Muscle layer of colon (tissue), 2 donors: Measurements from ENCODE around the gene GOLGA1.
A peak's percentile ranks its signal among the peaks of the same experiment; 100 is the strongest.

Experiments used
- H3K27ac ChIP-seq: one replicate; pipeline ENCODE4 v1.7.0; 2013; ENCODE audit warnings: low read depth, mild to moderate bottlenecking, low read length, moderate library complexity
- H3K27me3 ChIP-seq, 2 donors: one replicate each; pipeline ENCODE4 v1.7.0; 2013; ENCODE audit warnings: low read length in 2 of 2, mild to moderate bottlenecking in 2 of 2; ENCODE audit not compliant: insufficient read depth in 2 of 2, control insufficient read depth in 1 of 2
- H3K36me3 ChIP-seq: one replicate; pipeline ENCODE4 v1.7.0; 2013; ENCODE audit warnings: mild to moderate bottlenecking, low read length; ENCODE audit not compliant: insufficient read depth
- H3K4me1 ChIP-seq: one replicate; pipeline ENCODE4 v1.7.0; 2013; ENCODE audit warnings: mild to moderate bottlenecking, low read length; ENCODE audit not compliant: insufficient read depth
- H3K4me3 ChIP-seq, 2 donors: one replicate each; pipeline ENCODE4 v1.7.0; 2013; ENCODE audit warnings: low read length in 2 of 2, low read depth in 1 of 2, mild to moderate bottlenecking in 1 of 2, moderate library complexity in 1 of 2
- H3K9ac ChIP-seq: one replicate; pipeline ENCODE4 v1.7.0; 2013; ENCODE audit warnings: low read length
- H3K9me3 ChIP-seq: one replicate; pipeline ENCODE4 v1.7.0; 2013; ENCODE audit warnings: mild to moderate bottlenecking, low read length
- donor health status: abdominal sarcoma.
- donor health status: Adenocarcinoma of cecum.

GOLGA1 gene

GRCh38 chr9:124879226-124879625 is 61.7 kb downstream of the GOLGA1 start:
- Histone ChIP-seq H3K9ac (no peak overlapping the region), H3K4me3 (no peak overlapping the region), H3K27ac (no peak overlapping the region), H3K9me3 (no peaks in the 10 kb centered on the region), H3K36me3 (peaks cover 72% of the 10 kb centered on the region), H3K27me3 (no peaks in the 10 kb centered on the region), H3K4me1 (peaks cover 19% of the 10 kb centered on the region)

GRCh38 chr9:124878518-124878917 is 62.4 kb downstream of the GOLGA1 start:
- H3K36me3 ChIP-seq = peaks cover 79% of the 10 kb centered on the region

DNA sequence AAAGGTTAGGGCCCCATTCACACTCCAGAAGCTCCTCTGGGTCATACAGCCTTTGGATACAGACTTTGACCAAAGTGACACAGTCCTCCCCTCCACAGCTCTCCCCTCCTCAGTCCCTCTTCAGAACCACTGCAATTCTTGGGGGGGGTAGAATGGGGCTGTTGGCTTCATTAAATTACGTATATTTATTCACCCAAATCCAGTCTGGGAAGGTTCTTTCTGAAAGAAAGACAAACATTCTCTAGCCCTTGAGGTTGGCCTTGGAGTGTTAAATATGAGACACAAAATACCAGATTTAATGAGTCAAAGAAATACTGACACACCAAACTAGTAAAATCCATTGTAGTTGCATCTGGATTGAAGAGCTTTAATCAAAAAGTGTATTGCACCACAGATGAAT is 62.9 kb downstream of the GOLGA1 start:
- Histone ChIP-seq H3K9ac (no peak overlapping the region), H3K4me3 (no peak overlapping the region), H3K4me1 (peaks cover 29% of the 10 kb centered on the region), H3K27me3 (no peaks in the 10 kb centered on the region), H3K9me3 (no peaks in the 10 kb centered on the region), H3K27ac (no peak overlapping the region), H3K36me3 (peaks cover 82% of the 10 kb centered on the region)

More at GRCh38 chr9:124878518-124878917, 62.4 kb downstream of the GOLGA1 start:
- Histone ChIP-seq H3K9ac (no peak overlapping the region), H3K27me3 (no peaks in the 10 kb centered on the region), H3K9me3 (no peaks in the 10 kb centered on the region), H3K4me1 (peaks cover 24% of the 10 kb centered on the region), H3K4me3 (no peak overlapping the region), H3K27ac (peak overlapping the region; percentile 24)

DNA sequence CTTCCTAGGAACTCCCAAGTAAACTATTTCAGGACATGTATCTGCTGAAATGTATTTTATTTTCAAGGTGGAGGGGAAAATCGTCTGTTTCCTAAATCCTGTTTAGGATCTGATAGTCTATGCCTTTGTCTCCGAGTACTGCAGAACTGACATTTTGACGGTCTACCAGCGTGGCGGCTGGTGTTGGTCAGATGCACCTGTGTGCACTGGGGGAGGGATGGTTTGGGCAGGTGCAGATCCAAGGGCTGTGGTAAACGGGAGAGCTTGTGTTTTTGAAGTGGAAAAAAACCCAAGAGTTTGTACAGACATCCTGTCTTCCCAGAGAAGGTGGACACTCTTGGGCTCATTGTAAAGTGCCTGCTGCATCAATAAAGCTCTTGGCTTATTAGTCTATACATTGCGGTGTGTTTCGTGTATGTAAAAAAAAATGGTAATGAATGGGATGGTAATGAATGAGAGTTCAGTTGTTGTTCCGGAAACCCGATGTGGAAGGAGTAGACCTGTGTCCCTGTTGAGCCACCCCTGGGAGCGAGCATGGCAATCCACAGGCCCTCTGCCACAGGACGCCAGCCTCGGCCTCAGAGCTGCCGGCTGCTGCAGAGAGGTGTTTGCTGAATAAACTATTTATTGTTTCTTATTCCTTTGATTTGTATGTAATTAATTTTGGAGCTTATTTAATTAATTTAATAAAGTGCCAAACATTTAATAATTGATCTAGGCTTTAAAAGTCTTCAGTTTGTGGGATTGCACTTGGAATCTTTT is 63.7 kb downstream of the GOLGA1 start:
- Histone ChIP-seq H3K9me3 (no peaks in the 10 kb centered on the region), H3K27ac (no peak overlapping the region), H3K36me3 (peaks cover 77% of the 10 kb centered on the region), H3K27me3 (no peaks in the 10 kb centered on the region), H3K4me1 (peaks cover 37% of the 10 kb centered on the region), H3K4me3 (no peak overlapping the region), H3K9ac (no peak overlapping the region)

DNA sequence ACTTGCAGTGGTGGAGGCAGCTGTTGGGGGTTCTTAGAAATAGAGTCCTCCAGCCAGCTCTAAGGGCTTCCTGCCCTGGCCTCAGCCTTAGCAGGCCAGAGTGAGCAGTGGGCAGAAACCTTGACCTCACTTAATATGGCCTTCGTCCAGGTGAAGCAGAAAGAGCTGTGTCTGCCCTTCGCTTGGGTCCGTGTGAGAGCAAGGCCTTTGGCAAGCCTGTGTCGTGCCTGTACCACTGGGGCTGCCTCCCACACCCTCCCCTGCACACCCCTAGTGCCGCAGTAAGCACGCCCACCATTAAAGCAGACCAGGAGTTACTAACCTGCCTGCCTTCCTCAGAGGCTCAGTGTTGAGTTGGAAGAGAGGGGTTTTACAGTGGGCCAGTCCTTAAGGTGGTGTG is 65.4 kb downstream of the GOLGA1 start:
- Histone ChIP-seq H3K4me1 (peaks cover 54% of the 10 kb centered on the region), H3K9me3 (no peaks in the 10 kb centered on the region), H3K27me3 (no peaks in the 10 kb centered on the region), H3K9ac (no peak overlapping the region), H3K27ac (no peak overlapping the region), H3K4me3 (no peak overlapping the region), H3K36me3 (peaks cover 60% of the 10 kb centered on the region)

GRCh38 chr9:124873664-124874063 is 67.2 kb downstream of the GOLGA1 start:
- Histone ChIP-seq H3K4me3 (no peak overlapping the region), H3K27ac (no peak overlapping the region), H3K36me3 (peaks cover 49% of the 10 kb centered on the region), H3K4me1 (peaks cover 50% of the 10 kb centered on the region), H3K9me3 (no peaks in the 10 kb centered on the region), H3K9ac (no peak overlapping the region), H3K27me3 (no peaks in the 10 kb centered on the region)

GRCh38 chr9:124871156-124871561 is 69.7 kb downstream of the GOLGA1 start:
- Histone ChIP-seq H3K4me3 (peak overlapping the region in 1 of 2 donors; percentile 95), H3K4me1 (peaks cover 51% of the 10 kb centered on the region), H3K9me3 (no peaks in the 10 kb centered on the region), H3K9ac (peak overlapping the region; percentile 15), H3K27ac (no peak overlapping the region), H3K27me3 (no peaks in the 10 kb centered on the region), H3K36me3 (peaks cover 24% of the 10 kb centered on the region)

- H3K36me3 ChIP-seq = peaks cover 21% of the 10 kb centered on the region
- H3K4me1 ChIP-seq = peaks cover 51% of the 10 kb centered on the region
- H3K9ac ChIP-seq = peak overlapping the region; percentile 46
- H3K4me3 ChIP-seq = peak overlapping the region in 1 of 2 donors; percentile 95
- no peaks in the 10 kb centered on the region for H3K27me3 ChIP-seq
- H3K9me3 ChIP-seq = no peaks in the 10 kb centered on the region
- peak overlapping the region; percentile 83 for H3K27ac ChIP-seq
Measured at GRCh38 chr9:124870723-124871122, 70.2 kb downstream of the GOLGA1 start.

DNA sequence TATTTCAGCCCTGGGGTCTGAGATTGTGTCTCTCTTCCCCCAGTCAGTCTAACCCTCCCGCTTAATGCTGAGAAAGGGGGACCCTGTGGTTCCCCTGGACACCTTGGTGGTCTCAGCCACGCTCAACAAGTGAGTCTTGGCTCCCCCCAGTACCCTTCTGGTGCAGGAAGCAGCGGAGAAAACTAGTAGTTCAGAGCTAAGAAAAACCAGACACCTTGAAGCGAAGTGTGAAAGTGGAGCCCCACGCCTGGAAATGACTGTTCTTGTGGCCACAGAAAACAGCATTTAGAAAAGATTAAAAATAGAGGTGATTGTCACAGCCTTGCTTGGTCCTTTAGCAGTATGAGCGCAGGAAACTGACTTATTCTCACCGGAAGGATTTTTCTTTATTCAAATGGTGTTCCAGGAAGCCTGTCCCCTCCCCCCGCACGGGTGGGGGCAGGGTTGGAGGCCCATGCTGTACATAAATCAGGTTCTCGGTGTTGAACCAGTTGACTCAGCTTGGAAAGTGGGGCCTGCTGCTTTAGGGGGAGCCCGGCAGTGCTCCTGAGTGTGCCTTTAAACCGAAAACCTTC is 70.8 kb downstream of the GOLGA1 start:
- Histone ChIP-seq H3K27ac (peak overlapping the region; percentile 83), H3K4me3 (peak overlapping the region; percentile 86 to 95), H3K27me3 (no peaks in the 10 kb centered on the region), H3K9me3 (no peaks in the 10 kb centered on the region), H3K9ac (peak overlapping the region; percentile 46), H3K36me3 (peaks cover 15% of the 10 kb centered on the region), H3K4me1 (peaks cover 51% of the 10 kb centered on the region)

- H3K4me3 ChIP-seq = peak overlapping the region; percentile 86 to 95
- H3K9ac ChIP-seq = peak overlapping the region; percentile 46
- peaks cover 51% of the 10 kb centered on the region for H3K4me1 ChIP-seq
- peaks cover 10% of the 10 kb centered on the region for H3K36me3 ChIP-seq
- peak overlapping the region; percentile 83 for H3K27ac ChIP-seq
- no peaks in the 10 kb centered on the region for H3K27me3 ChIP-seq
- no peaks in the 10 kb centered on the region for H3K9me3 ChIP-seq
Measured at GRCh38 chr9:124869466-124869985, 71.4 kb downstream of the GOLGA1 start.

DNA sequence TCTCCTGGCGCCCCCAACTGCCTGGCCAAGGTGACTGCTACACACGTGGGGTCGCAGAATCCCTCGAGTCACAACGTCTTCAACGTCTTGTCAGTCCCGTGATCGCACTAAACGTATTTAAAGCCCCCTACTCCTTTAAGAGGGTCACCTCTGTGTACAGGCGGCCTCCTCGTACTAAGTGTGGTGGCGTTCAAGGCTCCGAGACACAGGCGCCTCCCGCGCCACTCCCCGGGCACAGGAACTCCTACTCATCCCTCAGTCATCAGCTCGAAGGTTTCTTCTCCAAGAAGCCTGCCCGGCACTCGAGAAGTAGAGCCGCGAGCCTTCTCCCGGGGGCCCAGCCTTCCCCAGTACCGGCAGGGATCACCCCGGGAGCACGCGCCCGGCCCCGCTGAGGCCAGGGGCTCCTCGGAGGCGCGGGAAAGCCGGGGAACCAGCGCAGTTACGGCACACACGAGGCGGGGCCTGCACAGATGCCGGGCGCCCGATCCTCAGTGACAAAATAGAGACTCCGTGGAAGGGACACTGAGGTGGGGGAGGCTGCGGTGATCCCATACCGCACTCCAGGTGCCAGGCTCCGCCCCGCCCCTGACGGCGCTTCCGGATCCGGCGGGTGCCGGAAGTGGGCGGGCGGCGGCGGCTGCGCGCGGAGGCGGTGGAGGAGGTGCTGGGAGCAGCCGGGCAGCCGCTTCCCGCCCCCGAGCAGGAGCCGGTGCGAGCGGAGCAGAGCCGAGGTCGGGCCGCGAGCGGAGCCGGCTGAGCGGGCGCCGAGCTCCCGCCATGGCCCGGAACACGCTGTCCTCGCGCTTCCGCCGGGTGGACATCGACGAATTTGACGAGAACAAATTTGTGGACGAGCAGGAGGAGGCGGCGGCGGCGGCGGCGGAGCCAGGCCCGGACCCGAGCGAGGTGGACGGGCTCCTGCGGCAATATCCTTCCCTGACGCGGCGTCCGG is 72.1 kb downstream of the GOLGA1 start:
- peak overlapping the region; percentile 86 to 95 for H3K4me3 ChIP-seq
- H3K9me3 ChIP-seq = no peaks in the 10 kb centered on the region
- peaks cover 49% of the 10 kb centered on the region for H3K4me1 ChIP-seq
- H3K9ac ChIP-seq = peak overlapping the region; percentile 99
- H3K27ac ChIP-seq = peak overlapping the region; percentile 83
- no peaks in the 10 kb centered on the region for H3K27me3 ChIP-seq
- peaks cover 6% of the 10 kb centered on the region for H3K36me3 ChIP-seq
